ENCODE measurements around the gene SCN11A.

DNA sequence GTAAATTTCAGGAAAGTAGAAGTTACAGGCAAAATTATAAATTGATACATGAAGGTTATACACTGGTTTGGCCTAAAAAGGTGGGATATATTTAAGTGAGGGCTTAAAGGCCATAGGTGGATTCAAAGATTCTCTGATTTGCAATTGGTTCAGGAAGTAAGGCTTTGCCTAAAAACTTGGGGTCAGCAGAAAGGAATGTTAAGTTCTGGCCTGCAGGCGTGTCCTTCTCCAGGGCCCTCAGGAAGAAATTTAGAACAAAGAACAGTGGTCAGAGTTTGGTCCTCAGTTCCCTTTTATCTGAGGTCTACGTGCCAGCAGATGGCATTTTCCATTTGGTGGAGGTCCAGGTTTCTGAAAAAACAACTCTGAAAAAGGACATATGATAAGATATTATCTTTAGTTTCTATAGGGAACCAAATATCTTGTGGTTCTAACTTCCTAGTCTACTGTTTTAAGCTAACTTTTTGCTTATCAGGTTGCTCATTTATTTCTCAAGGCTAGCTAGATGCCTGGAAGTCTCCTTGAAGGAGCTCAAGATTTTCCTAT lies 40.5 kb downstream of the SCN11A start:
- TF ChIP-seq, protein P1, sequence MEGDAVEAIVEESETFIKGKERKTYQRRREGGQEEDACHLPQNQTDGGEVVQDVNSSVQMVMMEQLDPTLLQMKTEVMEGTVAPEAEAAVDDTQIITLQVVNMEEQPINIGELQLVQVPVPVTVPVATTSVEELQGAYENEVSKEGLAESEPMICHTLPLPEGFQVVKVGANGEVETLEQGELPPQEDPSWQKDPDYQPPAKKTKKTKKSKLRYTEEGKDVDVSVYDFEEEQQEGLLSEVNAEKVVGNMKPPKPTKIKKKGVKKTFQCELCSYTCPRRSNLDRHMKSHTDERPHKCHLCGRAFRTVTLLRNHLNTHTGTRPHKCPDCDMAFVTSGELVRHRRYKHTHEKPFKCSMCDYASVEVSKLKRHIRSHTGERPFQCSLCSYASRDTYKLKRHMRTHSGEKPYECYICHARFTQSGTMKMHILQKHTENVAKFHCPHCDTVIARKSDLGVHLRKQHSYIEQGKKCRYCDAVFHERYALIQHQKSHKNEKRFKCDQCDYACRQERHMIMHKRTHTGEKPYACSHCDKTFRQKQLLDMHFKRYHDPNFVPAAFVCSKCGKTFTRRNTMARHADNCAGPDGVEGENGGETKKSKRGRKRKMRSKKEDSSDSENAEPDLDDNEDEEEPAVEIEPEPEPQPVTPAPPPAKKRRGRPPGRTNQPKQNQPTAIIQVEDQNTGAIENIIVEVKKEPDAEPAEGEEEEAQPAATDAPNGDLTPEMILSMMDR (IDR thresholded peaks at IDR 0.05; ENCODE audit: low read depth, low read length, missing input control) = no peak
- TF ChIP-seq RAD21 (IDR thresholded peaks at IDR 0.05) (no peak), RXRA (IDR thresholded peaks at IDR 0.05) (no peak), FOXA1 (IDR thresholded peaks at IDR 0.05) (no peak), EGR1 (IDR thresholded peaks at IDR 0.05; ENCODE audit: low read depth in 2 of 2) (no peak), JUND (IDR thresholded peaks at IDR 0.05) (no peak)
- TF ChIP-seq, protein P2, sequence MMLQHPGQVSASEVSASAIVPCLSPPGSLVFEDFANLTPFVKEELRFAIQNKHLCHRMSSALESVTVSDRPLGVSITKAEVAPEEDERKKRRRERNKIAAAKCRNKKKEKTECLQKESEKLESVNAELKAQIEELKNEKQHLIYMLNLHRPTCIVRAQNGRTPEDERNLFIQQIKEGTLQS (IDR thresholded peaks at IDR 0.05) = no peak
- TF ChIP-seq, protein P3, sequence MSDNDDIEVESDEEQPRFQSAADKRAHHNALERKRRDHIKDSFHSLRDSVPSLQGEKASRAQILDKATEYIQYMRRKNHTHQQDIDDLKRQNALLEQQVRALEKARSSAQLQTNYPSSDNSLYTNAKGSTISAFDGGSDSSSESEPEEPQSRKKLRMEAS (IDR thresholded peaks at IDR 0.05) = no peak

Measured in liver (tissue), 3 donors.